BJ (cell line): Measurements from ENCODE around the gene CLHC1. TPM values are rescaled to one million over a fixed set of nuclear protein-coding genes. Genes with fewer than 3 reads are reported as not detected.
"Not testable (repeated sequence)": the region's sequence is repeated elsewhere in the genome, so short reads cannot be mapped to it uniquely, and the experiment has no call there.

Experiments used
- CTCF ChIA-PET: fragments of 350-600 bp; formaldehyde crosslinking; extraction: SDS; loops from one replicate; lab custom pipeline; 2021; ENCODE audit warnings: antibody characterized with exemption, inconsistent platforms; lab: Yijun Ruan, JAX
- POLR2A ChIA-PET: fragments of 300-600 bp; sonication (Branson Sonifier 250); formaldehyde crosslinking; extraction: SDS; loops from one replicate; lab custom pipeline; 2021; ENCODE audit warnings: antibody characterized with exemption; lab: Charles Lee
- DNase-seq: peaks from one replicate; pipeline ENCODE4 v3.0.0-alpha.2; 2011; ENCODE audit warnings: low read depth
- H3K27me3 ChIP-seq: 2 replicates; pipeline ENCODE4 v1.6.0; 2011; ENCODE audit warnings: low read length; ENCODE audit not compliant: control insufficient read depth, insufficient read depth
- H3K36me3 ChIP-seq: 2 replicates; pipeline ENCODE4 v1.5.1; 2011; ENCODE audit warnings: low read length; ENCODE audit not compliant: control insufficient read depth, insufficient read depth
- H3K4me3 ChIP-seq: 2 replicates; pipeline ENCODE4 v1.5.1; 2011; ENCODE audit warnings: low read depth, mild to moderate bottlenecking, control low read depth, low read length
- polyA minus RNA-seq: library from RNA; depleted of rRNA, polyadenylated mRNA; stranded (reverse); fragments of >200 nt; gene quantifications from 2 replicates; pipeline ENCODE4 v1.2.3, GENCODE V29; 2011; rRNA and poly(A)+ RNA removed
- polyA plus RNA-seq: library from polyadenylated mRNA; depleted of rRNA; stranded (reverse); fragments of >200 nt; gene quantifications from 2 replicates; pipeline ENCODE4 v1.2.3, GENCODE V29; 2011; rRNA removed
- TF ChIP-seq, protein P1 (sequence below): IDR thresholded peaks from 2 replicates; pipeline ENCODE4 v1.5.1; 2011; ENCODE audit warnings: low read depth, mild to moderate bottlenecking, control low read depth, inconsistent platforms, low read length, moderate library complexity; ENCODE audit not compliant: insufficient read depth

Gene CLHC1
- polyA plus RNA-seq = 3.8 and 8.4 TPM in 2 replicates
- 7.6 and 9.8 TPM in 2 replicates for polyA minus RNA-seq

DNA sequence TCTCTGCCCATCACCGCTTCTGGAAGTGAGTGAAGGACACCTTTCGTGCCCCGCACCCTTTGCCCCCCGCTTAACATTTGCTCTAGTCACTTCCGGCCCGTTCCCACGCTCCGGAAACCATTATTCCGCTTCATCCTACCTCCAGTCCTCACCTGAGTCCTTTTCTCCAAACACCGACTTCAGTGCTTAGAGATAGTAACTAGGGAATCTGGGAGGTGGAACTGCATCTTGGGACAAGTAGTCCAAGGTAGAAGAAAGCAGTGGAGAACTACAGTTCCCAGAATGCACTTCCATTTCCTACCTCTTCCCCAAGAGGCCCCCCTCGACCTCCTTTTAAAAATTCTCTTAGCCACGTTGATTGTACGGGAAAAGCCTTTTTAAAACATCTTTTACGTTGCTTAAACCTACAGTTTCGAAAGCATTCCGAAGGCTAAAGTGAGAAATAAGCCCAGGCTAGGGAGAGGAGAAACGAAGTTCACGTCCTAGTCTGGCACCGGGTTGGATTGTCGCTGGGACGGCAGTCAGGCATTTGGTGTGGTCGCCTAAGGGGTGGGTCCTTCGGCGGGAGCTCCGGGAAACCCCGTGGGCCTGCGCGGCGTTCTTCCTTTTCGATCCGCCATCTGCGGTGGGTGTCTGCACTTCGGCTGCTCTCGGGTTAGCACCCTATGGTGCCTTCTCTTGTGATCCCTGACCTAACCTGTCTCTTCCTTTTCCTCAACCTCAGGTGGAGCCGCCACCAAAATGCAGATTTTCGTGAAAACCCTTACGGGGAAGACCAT lies at the start of gene CLHC1, which contains the start of gene RPS27A:
CLHC1 (minus strand) TSS at position 210 of the 779 bp plus-strand sequence. CDS start 9,882 bp downstream, outside the sequence.
RPS27A (plus strand) TSS at position 605 of the 779 bp plus-strand sequence; CDS start at position 742, 137 bp downstream.
- peaks cover 4% of the 10 kb centered on the region; the same call in 1 of the 2 replicates for H3K36me3 ChIP-seq
- peak within 1 kb of the TSS; percentile 83 for H3K4me3 ChIP-seq
- no peaks in the 10 kb centered on the region for H3K27me3 ChIP-seq
- TF ChIP-seq, protein P1, sequence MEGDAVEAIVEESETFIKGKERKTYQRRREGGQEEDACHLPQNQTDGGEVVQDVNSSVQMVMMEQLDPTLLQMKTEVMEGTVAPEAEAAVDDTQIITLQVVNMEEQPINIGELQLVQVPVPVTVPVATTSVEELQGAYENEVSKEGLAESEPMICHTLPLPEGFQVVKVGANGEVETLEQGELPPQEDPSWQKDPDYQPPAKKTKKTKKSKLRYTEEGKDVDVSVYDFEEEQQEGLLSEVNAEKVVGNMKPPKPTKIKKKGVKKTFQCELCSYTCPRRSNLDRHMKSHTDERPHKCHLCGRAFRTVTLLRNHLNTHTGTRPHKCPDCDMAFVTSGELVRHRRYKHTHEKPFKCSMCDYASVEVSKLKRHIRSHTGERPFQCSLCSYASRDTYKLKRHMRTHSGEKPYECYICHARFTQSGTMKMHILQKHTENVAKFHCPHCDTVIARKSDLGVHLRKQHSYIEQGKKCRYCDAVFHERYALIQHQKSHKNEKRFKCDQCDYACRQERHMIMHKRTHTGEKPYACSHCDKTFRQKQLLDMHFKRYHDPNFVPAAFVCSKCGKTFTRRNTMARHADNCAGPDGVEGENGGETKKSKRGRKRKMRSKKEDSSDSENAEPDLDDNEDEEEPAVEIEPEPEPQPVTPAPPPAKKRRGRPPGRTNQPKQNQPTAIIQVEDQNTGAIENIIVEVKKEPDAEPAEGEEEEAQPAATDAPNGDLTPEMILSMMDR = no peak
- DNase-seq = peak; percentile 81
- POLR2A ChIA-PET = interaction anchor here (0.6 kb wide), 1 partner anchor 656 kb away, joined by 10 read pairs; no protein-coding TSS in a partner anchor
- CTCF ChIA-PET = interaction anchor here (0.6 to 0.7 kb wide), 2 partner anchors 9 to 11 kb away, joined by 6 read pairs; no protein-coding TSS in a partner anchor

DNA sequence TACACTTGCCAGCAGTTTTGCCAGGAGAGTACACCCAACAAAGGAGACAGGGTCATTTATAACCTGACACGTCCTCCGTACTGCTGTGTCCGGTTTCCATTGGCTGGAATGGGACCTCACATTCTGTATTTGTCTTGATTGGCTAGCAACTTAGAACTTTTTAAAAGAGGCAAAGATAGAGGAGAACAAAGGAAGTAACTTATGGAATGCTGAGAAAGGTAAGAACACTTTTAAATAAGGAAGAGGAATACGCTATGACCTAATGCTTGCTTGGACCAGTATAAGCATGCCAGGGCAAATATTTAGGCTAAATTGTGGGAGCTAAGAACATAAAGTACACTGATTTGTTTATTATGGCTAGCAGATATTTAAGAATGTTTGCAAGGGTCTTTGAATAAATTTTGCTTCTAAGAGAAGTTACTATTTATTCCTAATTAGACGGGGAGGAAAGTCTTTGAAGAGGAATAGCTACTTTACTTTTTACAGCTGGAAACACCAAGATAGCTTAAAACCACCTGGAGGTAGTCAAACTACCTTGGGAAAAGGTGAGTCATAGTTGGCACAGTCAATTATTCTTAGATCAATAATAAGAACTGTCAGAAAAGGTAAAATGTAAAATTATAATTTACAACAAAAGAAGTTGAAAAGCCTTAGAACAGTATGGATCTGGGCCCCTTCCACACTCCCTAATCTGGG lies 48.9 kb upstream of the CLHC1 start:
- POLR2A ChIA-PET = not testable (repeated sequence)

DNA sequence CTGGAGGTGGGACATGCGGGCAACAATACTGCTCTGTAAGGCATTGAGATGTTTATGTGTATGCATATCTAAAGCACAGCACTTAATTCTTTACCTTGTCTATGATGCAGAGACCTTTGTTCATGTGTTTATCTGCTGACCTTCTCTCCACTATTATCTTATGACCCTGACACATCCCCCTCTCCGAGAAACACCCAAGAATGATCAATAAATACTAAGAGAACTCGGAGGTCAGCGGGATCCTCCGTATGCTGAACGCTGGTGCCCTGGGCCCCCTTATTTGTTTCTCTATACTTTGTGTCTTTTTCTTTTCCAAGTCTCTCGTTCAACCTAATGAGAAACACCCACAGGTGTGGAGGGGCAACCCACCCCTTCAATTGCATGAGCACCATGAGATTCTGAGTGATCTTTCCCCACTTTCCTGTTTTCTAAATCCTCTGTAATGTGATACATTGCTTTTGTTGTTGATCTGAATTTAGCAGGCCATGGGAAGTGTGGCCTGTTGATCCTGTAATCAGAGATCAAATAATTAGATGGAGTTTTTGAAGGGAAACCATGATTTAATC lies 47.8 kb upstream of the CLHC1 start:
- CTCF ChIA-PET, H3K36me3 ChIP-seq, DNase-seq, POLR2A ChIA-PET, H3K4me3 ChIP-seq, H3K27me3 ChIP-seq: not testable (repeated sequence)

More for the DNA sequence above, 48.9 kb upstream of the CLHC1 start:
- CTCF ChIA-PET, H3K36me3 ChIP-seq, DNase-seq, H3K27me3 ChIP-seq, H3K4me3 ChIP-seq: not testable (repeated sequence)

DNA sequence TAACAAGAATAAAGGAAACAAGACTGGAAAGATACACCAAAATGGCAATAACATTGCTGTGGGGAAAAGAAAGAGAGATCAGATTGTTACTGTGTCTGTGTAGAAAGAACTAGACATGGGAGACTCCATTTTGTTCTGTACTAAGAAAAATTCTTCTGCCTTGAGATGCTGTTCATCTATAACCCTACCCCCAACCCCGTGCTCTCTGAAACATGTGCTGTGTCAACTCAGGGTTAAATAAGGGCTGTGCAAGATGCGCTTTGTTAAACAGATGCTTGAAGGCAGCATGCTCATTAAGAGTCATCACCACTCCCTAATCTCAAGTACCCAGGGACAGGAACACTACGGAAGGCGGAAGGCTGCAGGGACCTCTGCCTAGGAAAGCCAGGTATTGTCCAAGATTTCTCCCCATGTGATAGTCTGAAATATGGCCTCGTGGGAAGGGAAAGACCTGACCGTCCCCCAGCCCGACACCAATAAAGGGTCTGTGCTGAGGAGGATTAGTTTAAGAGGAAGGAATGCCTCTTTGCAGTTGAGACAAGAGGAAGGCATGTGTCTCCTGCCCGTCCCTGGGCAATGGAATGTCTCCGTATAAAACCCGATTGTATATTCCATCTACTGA lies 47.2 kb upstream of the CLHC1 start:
- H3K27me3 ChIP-seq, H3K36me3 ChIP-seq, DNase-seq, H3K4me3 ChIP-seq, POLR2A ChIA-PET, CTCF ChIA-PET: not testable (repeated sequence)

DNA sequence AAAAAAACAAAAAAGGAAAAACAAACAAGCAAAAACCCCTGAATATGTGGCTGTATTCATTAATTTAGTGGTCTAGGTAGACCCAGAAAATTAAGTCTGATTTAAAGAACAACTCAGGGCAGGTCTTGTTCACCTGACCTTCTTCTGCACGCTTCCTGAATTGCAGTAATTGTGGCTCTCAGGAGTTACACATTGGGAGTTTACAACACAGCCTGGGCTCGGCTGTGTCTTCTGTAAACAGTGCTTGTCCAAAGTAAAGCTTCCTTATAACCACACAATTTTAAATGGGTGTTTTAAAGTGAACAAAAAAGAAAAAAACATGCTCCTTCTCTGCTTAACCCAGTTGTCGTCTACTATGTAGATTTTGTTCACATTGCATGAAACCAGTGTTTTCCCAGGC lies 45.2 kb upstream of the CLHC1 start:
- POLR2A ChIA-PET = no interaction called here
- no peak for DNase-seq
- no peaks in the 10 kb centered on the region for H3K36me3 ChIP-seq
- CTCF ChIA-PET = no interaction called here
- TF ChIP-seq, protein P1 = no peak
- H3K4me3 ChIP-seq = no peak overlapping the region
- H3K27me3 ChIP-seq = no peaks in the 10 kb centered on the region

DNA sequence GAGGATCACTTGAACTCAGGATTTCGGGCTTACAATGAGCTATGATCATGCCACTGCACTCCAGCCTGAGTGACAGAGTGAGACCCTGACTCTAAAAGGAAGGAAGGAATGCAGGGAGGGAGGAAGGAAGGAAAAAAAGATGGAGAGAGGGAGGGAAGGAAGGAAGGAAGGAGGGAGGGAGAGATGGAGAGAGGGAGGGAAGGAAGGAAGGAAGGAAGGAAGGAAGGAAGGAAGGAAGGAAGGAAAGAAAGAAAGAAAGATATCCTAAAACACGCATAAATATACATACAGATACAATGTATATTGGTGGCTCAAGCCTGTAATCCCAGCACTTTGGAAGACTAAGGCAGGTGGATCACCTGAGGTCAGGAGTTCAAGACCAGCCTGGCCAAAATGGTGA lies 42.3 kb upstream of the CLHC1 start:
- H3K27me3 ChIP-seq, H3K36me3 ChIP-seq, CTCF ChIA-PET, DNase-seq, H3K4me3 ChIP-seq, POLR2A ChIA-PET: not testable (repeated sequence)
